CD4-positive, alpha-beta T cell treated with Interleukin-21 for 1 hour (primary cell): ENCODE results near the gene FAHD2B.
"Not testable (repeated sequence)": the region's sequence is repeated elsewhere in the genome, so short reads cannot be mapped to it uniquely, and the experiment has no call there.

Experiments
- DNase-seq: peaks from one replicate; pipeline ENCODE4 v3.0.0-alpha.2; 2020

The FAHD2B gene

DNA sequence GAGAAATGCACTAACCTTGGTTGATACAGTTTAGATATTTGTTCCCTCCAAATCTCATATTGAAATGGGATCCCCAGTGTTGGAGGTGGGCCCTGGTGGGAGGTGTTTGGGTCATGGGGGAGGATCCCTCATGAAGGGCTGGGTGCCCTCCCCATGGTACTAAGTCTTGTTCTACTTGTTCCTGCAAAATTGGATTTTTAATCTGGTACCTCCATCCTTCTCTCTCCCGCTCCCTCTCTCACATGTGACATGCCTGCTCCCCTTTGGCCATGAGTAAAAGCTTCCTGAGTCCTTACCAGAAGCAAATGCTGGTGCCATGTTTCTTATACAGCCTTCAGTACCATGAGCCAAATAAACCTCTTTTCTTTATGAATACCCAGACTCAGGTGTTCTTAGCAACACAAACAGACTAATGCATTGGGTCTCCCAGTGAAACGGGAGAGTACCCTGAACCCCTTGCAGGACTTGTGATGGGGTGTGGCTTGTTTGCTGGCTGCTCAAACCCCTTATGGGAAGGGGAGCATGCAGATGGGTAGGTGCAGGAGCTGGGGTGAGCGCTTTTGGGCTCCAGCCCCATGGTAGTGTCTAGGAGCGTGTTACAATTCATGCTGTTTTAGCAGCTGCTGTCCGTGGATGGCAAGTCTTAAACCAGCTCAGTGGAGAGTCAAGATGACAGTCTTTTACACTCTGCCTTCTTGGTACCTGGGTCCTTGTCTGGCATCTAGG, 27.2 kb downstream of the FAHD2B start:
- no peak for DNase-seq

DNA sequence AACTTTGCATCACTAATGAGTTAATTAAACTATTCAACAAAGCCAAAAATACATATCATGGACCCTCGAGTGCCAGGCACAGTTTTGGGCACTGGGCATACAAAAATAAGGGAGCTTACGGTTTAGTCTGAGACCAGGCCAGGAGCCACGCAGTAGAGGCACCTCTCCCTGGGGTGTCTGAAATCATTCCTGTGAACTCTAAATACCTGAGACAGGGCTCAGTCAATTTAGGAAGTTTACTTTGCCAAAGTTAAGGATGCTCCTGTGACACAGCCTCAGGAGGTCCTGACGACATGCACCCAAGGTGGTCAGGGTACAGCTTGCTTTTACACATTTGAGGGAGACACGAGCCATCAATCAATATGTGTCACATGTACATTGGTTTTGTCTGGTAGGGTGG, 28.7 kb downstream of the FAHD2B start:
- DNase-seq = not testable (repeated sequence)

DNA sequence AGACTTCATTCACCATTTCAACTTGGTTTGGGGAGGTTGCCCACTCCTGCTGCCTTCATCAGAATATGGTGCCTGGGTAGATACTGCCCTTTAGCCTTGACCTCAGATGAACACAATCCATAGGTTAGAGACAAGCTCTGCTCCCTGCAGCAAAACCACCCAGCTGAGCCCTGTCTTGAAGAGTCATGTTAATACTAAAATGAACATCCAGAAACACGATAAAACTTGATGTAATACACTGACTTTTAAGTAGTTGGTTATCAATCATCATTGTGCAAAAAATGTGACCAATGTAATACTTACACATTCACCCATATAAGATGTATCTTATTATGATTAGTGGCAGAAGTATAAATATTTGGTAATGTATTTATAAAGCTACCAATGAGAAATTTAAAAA, 32.7 kb downstream of the FAHD2B start:
- not testable (repeated sequence) for DNase-seq

DNA sequence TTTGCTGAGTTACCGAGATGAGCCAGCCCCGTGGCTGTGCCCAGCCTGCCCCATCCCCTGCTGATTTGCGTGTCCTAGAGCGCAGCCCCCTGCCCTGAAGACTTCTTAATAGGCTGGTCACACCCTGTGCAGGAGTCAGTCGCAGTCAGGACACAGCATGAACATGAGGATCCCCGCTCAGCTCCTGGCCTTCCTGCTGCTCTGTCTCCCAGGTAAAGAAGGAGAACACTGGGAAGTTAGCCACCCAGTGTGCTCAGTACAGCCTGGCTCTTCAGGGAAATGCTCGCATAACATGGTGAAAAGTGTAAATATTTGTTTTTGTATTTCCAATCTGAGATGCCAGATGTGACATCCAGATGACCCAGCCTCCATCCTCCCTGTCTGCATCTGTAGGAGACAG, 34.9 kb downstream of the FAHD2B start:
- not testable (repeated sequence) for DNase-seq

DNA sequence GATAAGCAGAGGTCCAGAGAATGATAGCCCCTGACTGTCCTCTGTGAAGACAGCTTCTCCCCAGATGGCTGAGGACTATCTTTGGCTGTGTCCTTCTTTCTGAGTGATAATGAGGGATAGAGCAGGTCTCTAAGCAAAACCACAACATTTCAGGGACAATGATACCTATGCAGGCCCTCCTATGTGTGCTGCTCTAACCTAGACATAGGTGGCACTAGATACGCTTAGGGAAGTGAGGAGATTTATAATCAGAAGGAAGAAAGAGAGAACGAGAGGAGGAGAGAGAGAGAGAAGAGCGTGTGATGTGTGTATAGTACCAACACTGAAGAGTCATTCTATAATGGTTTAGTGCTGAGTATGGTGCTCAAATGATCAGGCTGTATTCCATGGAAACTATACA, 38.5 kb downstream of the FAHD2B start:
- DNase-seq = not testable (repeated sequence)

DNA sequence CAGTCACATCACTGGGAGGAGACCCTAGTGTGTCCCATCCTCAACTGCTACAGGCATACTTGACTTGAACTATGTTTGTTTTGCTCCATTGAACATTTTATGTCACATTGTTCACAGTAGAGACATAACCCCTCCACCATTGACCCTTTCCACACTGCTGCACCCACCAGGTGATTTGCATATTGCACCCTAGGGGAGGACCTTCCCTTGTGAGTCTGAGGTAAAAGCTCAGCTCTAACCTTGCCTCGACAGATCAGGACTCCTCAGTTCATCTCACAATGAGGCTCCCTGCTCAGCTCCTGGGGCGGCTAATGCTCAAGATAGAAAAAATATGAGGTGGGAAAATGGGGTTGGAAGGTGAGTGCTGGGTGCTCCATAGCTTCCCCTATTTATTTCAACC, 44.6 kb downstream of the FAHD2B start:
- DNase-seq = not testable (repeated sequence)

DNA sequence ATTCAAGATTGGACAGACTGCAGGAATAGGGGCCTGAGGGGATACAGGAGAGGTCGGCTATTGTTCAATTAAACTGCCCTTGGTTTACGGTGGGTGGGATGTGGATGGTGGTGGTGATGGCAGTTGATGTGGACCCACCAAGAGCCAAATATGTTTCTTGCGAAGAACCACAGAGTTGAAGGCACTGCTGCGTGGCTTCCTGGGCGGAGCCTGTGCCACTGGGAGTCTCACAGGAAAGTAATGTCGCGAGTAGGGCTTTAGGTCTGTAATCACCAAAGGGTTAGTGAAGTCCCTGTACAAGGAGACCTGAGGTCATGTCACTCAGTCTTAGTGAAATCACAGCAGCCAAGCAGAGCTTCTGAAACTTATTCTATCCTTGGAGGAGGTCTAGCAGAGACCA, 46.2 kb downstream of the FAHD2B start:
- not testable (repeated sequence) for DNase-seq

DNA sequence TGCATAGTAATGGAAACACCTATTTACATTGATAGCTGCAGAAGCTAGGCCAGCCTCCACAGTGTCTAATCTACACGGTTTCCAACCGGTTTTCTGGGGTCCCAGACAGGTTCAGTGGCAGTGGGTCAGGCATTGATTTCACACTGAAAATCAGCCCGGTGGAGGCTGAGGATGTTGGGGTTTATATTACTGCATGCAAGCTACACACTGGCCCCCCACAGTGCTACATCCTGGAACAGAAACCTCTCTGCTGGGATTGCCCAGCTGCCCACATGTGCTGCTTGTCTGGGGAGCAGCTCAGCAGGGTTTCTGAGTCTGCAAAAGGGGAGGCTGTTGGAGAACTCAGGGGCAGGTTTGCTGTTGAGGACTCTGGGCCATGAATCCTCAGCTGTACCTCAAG, 48.0 kb downstream of the FAHD2B start:
- not testable (repeated sequence) for DNase-seq

DNA sequence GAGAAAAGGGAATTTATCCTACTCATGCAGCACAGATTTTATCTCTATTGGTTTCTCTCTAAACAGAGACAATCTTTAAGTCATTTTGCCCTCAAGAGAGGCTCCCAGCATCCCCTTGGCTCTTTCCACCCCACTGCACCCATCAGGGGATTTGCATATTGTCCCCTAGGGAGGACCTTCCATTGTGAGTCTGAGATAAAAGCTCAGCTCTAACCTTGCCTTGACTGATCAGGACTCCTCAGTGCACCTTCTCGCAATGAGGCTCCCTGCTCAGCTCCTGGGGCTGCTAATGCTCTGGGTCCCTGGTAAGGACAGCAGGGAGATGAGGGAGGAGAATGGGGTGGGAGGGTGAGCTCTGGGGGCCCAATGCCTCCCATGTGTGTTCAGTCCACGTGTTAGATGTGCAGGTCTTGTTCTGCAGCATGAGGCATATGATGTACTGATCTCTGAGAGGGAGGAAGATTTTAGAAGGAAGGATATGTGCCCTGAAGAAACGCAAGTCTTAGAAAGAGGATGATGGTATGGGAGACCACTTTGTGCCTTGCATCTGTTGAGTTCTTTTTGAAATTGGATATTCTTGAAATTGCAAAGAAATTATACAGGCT, 48.7 kb downstream of the FAHD2B start:
- DNase-seq = not testable (repeated sequence)
